GM19372 (cell line): ENCODE data around the gene NIM1K.
"Not testable (repeated sequence)": the region's sequence is repeated elsewhere in the genome, so short reads cannot be mapped to it uniquely, and the experiment has no call there.

ENCODE experiments used
- ATAC-seq: cut with Tn5 transposase; IDR thresholded peaks from one replicate; pipeline ENCODE4 v1.9.1; 2021; ENCODE audit warnings: mild to moderate bottlenecking, low read depth, moderate library complexity; ENCODE audit not compliant: unreplicated experiment

NIM1K gene

GRCh38 chr5:43183101-43183500 is 8.9 kb upstream of the NIM1K start:
- not testable (repeated sequence) for ATAC-seq

GRCh38 chr5:43190755-43191603 is 1.0 kb upstream of the NIM1K start:
- no peak for ATAC-seq

GRCh38 chr5:43192558-43193180 is 644 bp downstream of the NIM1K start:
- peak; percentile 30 for ATAC-seq

GRCh38 chr5:43193181-43193893 is 1.3 kb downstream of the NIM1K start:
- peak; percentile 53 for ATAC-seq

GRCh38 chr5:43193894-43194265 is 1.9 kb downstream of the NIM1K start:
- ATAC-seq: no peak

GRCh38 chr5:43195670-43196265 is 3.7 kb downstream of the NIM1K start:
- ATAC-seq: no peak

- no peak for ATAC-seq
Observed at GRCh38 chr5:43197535-43197934, 5.5 kb downstream of the NIM1K start.

- not testable (repeated sequence) for ATAC-seq
Observed at GRCh38 chr5:43201442-43201841, 9.4 kb downstream of the NIM1K start.

GRCh38 chr5:43202380-43202779 is 10.4 kb downstream of the NIM1K start:
- ATAC-seq: no peak

- no peak for ATAC-seq
Observed at GRCh38 chr5:43203373-43203772, 11.3 kb downstream of the NIM1K start.

GRCh38 chr5:43204958-43205357 is 12.9 kb downstream of the NIM1K start:
- ATAC-seq: no peak

- no peak for ATAC-seq
Observed at GRCh38 chr5:43207601-43208000, 15.6 kb downstream of the NIM1K start.

- ATAC-seq: no peak
Observed at GRCh38 chr5:43208658-43209057, 16.6 kb downstream of the NIM1K start.

- no peak for ATAC-seq
Observed at GRCh38 chr5:43209060-43209459, 17.0 kb downstream of the NIM1K start.

- no peak for ATAC-seq
Observed at GRCh38 chr5:43209833-43210232, 17.8 kb downstream of the NIM1K start.

GRCh38 chr5:43210570-43210969 is 18.5 kb downstream of the NIM1K start:
- no peak for ATAC-seq

GRCh38 chr5:43213951-43214350 is 21.9 kb downstream of the NIM1K start:
- no peak for ATAC-seq

- no peak for ATAC-seq
Observed at GRCh38 chr5:43215073-43215631, 23.1 kb downstream of the NIM1K start.

GRCh38 chr5:43216941-43217340 is 24.9 kb downstream of the NIM1K start:
- ATAC-seq: no peak

- no peak for ATAC-seq
Observed at GRCh38 chr5:43219120-43219519, 27.1 kb downstream of the NIM1K start.

GRCh38 chr5:43221502-43221901 is 29.5 kb downstream of the NIM1K start:
- ATAC-seq: no peak
